Thyroid gland (tissue), 4 donors: ENCODE data around the gene CD5L.

Source experiments
- POLR2A ChIP-seq, 2 donors: fragments of 450-650 bp; IDR thresholded peaks; one replicate each; pipeline ENCODE4 v1.6.1; 2017; ENCODE audit warnings: antibody characterized with exemption in 2 of 2, mild to moderate bottlenecking in 2 of 2, moderate library complexity in 1 of 2
- TF ChIP-seq, protein P1 (sequence below), 6 experiments: fragments of 200-600 bp in 3 of 6; fragments of 450-650 bp in 3 of 6; sonication (generic) in 3 of 6; IDR thresholded peaks; one replicate each; pipeline ENCODE4 v1.5.1; 2016 to 2019; ENCODE audit warnings: antibody characterized with exemption in 6 of 6, mild to moderate bottlenecking in 2 of 6, inconsistent platforms in 1 of 6, moderate library complexity in 1 of 6

DNA sequence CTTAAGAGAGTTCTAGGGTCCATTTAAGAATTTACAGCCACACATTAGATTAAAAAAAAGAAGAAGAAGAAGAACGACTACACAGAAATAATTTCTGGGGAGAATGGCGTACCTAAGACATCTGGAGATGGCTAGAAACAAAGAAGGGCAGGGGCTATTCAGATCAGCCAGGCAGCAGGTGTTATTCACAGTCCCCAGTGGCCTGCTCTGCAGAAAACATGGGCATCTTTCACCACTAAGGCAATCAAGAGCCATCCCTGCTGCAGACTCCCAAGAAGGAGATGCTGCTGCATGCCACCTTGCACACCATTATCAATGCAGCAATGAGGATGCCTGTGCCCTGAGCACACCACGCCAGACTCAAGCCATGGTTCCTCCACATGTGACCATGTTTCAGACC is 56.8 kb downstream of the CD5L start:
- TF ChIP-seq, protein P1, sequence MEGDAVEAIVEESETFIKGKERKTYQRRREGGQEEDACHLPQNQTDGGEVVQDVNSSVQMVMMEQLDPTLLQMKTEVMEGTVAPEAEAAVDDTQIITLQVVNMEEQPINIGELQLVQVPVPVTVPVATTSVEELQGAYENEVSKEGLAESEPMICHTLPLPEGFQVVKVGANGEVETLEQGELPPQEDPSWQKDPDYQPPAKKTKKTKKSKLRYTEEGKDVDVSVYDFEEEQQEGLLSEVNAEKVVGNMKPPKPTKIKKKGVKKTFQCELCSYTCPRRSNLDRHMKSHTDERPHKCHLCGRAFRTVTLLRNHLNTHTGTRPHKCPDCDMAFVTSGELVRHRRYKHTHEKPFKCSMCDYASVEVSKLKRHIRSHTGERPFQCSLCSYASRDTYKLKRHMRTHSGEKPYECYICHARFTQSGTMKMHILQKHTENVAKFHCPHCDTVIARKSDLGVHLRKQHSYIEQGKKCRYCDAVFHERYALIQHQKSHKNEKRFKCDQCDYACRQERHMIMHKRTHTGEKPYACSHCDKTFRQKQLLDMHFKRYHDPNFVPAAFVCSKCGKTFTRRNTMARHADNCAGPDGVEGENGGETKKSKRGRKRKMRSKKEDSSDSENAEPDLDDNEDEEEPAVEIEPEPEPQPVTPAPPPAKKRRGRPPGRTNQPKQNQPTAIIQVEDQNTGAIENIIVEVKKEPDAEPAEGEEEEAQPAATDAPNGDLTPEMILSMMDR (IDR thresholded peaks at IDR 0.05), result no peak
- TF ChIP-seq POLR2A (IDR thresholded peaks at IDR 0.05), result no peak
